HL-60 (cell line): ENCODE results near the gene FAAP20.

Experiments used
- CTCF ChIP-seq: IDR thresholded peaks from one replicate; pipeline ENCODE4 v1.5.1; 2011; ENCODE audit warnings: low read length, control low read depth, inconsistent platforms; ENCODE audit not compliant: insufficient read depth
- POLR2AphosphoS5 ChIP-seq: IDR thresholded peaks from 2 replicates; pipeline ENCODE4 v1.6.1; 2012; ENCODE audit warnings: low read depth

GRCh38 chr1:2214541-2215241 lies 20.1 kb upstream of the FAAP20 start:
- TF ChIP-seq CTCF (no peak), POLR2AphosphoS5 (no peak)
